Ovary (tissue), 3 donors: Measurements from ENCODE around the gene TMEM115.

ENCODE experiments used
- CTCF ChIP-seq, 3 donors: fragments of 450-650 bp in 2 of 3; fragments of 200-600 bp in 1 of 3; IDR thresholded peaks; one replicate each; pipeline versions ENCODE4 v1.5.1 to v1.8.0; 2016 to 2022; ENCODE audit warnings: antibody characterized with exemption in 3 of 3, mild to moderate bottlenecking in 1 of 3
- POLR2A ChIP-seq: fragments of 450-650 bp; IDR thresholded peaks from one replicate; pipeline ENCODE4 v1.6.1; 2017; ENCODE audit warnings: antibody characterized with exemption, mild to moderate bottlenecking, moderate library complexity
- donor health status: DM: no; HTN: no; CAD: no.

- TF ChIP-seq POLR2A = no peak
- TF ChIP-seq CTCF (IDR thresholded peaks at IDR 0.05) = no peak
These were observed 37.2 kb upstream of the TMEM115 start for GRCh38 chr3:50396502-50396901.
